Astrocyte of the spinal cord (primary cell): ENCODE results near the gene SCARB2.

Experiments used
- DNase-seq: peaks from one replicate; pipeline ENCODE4 v3.0.0; 2011; ENCODE audit warnings: low read depth, low spot score
- H3K4me3 ChIP-seq: 2 replicates; pipeline ENCODE4 v1.5.1; 2011; ENCODE audit warnings: low read depth, mild to moderate bottlenecking, low read length, moderate library complexity
- in situ Hi-C: cut with HindIII; loops from 2 replicates; pipeline ENCODE4 v1.10.0; 2017; ENCODE audit warnings: low sequenced_read_pairs
- TF ChIP-seq, protein P1 (sequence below): IDR thresholded peaks from 2 replicates; pipeline ENCODE4 v1.5.1; 2012; ENCODE audit warnings: low read depth, mild to moderate bottlenecking, low read length, inconsistent platforms

The SCARB2 gene

DNA sequence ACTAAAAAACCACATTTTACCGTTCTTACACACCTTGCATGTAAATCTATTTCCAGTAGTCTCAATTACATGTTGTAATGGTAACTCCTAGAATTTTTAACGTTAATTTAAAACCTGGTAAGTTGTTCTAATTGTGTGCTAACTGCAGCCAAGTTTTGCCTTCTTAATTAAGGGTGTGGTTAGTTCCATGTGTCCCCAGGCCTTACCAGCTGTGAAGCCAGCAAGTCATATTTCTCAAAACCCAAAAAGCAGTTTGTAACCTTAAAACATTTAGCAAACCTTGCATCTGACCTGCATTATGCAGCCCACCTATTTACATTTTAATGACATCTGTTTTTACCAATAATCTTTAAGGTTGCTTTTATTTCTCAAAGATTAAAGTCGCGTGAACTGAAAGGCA is 19.5 kb upstream of the SCARB2 start:
- no peak overlapping the region for H3K4me3 ChIP-seq
- TF ChIP-seq, protein P1, sequence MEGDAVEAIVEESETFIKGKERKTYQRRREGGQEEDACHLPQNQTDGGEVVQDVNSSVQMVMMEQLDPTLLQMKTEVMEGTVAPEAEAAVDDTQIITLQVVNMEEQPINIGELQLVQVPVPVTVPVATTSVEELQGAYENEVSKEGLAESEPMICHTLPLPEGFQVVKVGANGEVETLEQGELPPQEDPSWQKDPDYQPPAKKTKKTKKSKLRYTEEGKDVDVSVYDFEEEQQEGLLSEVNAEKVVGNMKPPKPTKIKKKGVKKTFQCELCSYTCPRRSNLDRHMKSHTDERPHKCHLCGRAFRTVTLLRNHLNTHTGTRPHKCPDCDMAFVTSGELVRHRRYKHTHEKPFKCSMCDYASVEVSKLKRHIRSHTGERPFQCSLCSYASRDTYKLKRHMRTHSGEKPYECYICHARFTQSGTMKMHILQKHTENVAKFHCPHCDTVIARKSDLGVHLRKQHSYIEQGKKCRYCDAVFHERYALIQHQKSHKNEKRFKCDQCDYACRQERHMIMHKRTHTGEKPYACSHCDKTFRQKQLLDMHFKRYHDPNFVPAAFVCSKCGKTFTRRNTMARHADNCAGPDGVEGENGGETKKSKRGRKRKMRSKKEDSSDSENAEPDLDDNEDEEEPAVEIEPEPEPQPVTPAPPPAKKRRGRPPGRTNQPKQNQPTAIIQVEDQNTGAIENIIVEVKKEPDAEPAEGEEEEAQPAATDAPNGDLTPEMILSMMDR = no peak
- in situ Hi-C loops = no loop called here

DNA sequence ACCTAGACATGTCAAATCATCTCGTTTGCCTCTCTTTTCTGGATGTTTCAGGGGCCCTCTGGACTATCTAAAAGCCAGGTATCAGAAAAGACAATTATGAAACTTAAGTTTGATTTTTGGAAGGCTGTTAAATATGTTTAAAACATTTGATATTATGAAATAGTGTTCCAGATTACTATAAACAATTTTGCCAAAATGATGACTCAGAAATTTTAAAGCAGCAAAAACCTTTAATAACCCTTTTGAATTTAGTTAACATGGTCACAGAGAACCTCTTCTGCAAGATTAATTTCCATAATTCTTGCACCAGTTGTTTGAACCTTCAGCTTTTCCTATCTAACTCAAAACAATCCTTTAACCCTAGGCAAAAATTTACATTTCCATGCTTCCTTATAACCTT is 19.1 kb upstream of the SCARB2 start:
- no peak for DNase-seq
- TF ChIP-seq, protein P1 = no peak
- in situ Hi-C loops = no loop called here
- no peak overlapping the region for H3K4me3 ChIP-seq

More for the DNA sequence above, 19.5 kb upstream of the SCARB2 start:
- no peak for DNase-seq

DNA sequence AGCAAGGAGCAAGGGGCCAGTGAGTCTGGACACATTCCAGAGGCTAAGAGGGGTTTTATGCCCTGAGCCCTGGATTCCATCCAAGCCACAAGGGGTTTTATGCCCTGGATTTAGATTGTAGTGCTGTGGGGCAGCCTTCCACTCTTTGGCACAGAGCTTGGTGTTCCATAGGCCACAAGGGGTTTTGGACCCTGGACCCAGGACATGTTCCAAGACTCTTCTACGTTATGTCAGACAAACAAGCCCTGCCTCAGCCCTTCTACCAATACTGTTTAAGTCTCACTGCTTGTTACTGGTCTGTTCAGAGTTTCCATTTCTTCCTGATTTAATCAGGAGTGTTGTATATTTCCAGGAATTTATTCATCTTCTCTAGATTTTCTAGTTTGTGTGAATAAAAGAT is 12.8 kb upstream of the SCARB2 start:
- in situ Hi-C loops = no loop called here
- no peak for DNase-seq
- no peak overlapping the region for H3K4me3 ChIP-seq
- TF ChIP-seq, protein P1 = no peak

DNA sequence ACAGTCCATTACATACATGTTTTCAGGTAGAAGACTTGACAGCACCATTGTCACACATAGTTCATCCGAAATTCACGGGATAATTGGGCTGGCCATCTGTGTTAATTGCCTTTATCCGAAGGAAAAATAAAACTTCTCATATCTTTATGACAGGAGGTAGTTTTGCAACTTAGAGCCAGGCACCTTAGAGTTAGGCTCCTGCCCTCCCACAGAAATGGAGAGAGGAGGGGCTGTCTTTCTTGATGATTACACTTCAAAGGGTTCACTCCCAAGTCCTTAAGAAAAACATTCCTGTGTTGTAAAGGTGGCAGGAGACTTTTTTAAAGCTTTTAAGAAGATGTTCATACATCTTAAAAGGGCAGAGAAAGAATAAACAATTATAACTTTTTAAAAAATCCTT is 10.5 kb upstream of the SCARB2 start:
- no peak overlapping the region for H3K4me3 ChIP-seq
- DNase-seq = no peak
- in situ Hi-C loops = no loop called here
- TF ChIP-seq, protein P1 = no peak

DNA sequence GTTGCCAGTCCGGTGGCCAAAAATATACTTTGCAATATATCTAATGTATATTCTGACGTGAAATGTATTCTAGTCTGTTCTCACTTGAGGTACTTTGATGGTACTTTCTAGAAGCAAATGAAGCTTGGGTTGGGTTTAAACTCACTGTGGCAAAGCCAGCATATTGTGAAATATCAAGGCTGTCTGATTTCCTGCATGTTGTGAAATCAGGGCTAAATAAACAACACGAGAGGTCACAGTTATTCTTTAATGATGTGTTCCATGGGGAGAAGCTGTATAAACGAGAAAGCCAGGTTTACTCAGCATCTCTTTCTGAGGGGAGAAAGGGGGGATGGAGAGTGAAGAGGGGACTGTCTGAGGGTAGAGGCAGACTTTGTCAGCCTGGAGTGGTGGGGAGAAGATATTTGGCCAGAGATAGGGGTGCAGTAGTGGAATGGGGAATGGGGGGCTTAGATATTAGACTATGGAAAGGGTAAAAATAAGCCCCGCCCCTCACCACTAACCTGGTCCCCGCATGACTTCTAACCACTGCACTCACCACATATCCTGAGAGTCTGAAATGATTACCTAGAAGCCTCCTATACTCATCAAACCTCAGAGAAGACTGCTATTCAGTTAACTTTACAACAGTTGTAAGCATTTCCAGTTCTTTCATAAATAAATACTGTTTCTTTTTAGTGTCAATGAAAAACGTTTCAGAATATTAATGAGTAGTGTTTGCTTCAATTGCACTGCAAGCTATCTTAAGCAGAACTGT is 5.9 kb upstream of the SCARB2 start:
- TF ChIP-seq, protein P1 = no peak
- in situ Hi-C loops = no loop called here
- no peak overlapping the region for H3K4me3 ChIP-seq
- no peak for DNase-seq

DNA sequence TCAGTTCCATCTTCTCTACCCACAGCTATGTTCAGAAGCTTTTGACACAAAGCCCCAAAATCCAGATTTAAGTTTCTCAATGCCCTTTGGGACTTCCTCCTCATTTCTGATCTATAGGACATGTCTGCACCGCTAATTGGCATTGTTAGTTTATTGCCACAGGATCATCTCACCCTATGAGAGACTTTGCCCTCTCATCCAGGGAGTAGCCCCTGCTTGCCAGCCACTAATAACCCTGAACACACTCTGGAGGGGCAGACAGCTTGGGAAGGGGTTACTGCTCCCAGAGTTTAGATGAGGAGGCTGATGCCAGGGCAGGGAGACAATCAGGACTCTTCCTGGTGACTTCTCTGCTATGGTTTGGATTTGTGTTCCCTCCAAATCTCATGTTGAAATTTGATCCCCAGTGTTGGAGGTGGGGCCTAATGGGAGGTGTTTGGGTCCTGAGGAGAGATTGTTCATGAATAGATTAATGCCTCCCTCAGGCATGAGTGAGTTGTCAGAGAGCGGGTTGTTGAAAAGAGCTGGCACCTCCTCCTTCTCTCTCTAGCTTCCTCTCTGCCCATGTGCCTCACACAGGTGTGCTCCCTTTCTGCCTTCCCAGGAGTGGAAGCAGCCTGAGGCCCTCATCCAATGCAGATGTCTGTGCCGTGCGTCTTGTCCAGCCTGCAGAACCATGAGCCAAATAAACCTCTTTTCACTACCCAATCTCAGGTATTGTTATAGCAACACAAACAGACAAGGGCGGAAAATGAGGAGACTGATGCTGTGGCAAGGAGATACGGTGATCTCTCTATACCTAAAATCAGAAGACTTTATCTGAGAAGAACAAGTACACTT is 3.6 kb upstream of the SCARB2 start:
- no peak overlapping the region for H3K4me3 ChIP-seq
- in situ Hi-C loops = no loop called here
- TF ChIP-seq, protein P1 = no peak
- no peak for DNase-seq
